Measurements from ENCODE around the gene DNAH11.

- no peak for TF ChIP-seq CTCF (conservative IDR thresholded peaks at IDR 0.05; ENCODE audit: low read depth, low read length)
- TF ChIP-seq EZH2 (IDR thresholded peaks at IDR 0.05; ENCODE audit: borderline replicate concordance, low read depth, low read length, poor library complexity, severe bottlenecking): no peak
These were observed 54.0 kb downstream of the DNAH11 start for GRCh38 chr7:21596801-21597200.
